Keratinocyte (primary cell): ENCODE measurements around the gene DHRSX.

Source experiments
- CTCF ChIP-seq, 3 experiments: IDR thresholded peaks in 1 of 3; conservative IDR thresholded peaks in 1 of 3; optimal IDR thresholded peaks in 1 of 3; 2 replicates in 2 of 3; 3 replicates in 1 of 3; pipeline versions ENCODE3 to v1.5.1; 2011; ENCODE audit warnings: low read length in 3 of 3, mild to moderate bottlenecking in 3 of 3, moderate library complexity in 2 of 3, control low read depth in 1 of 3, inconsistent platforms in 1 of 3; ENCODE audit not compliant: insufficient read depth in 2 of 3; ENCODE audit errors: extremely low read depth in 1 of 3
- EZH2 ChIP-seq: IDR thresholded peaks from one replicate; pipeline ENCODE4 v1.6.1; 2012; ENCODE audit warnings: inconsistent platforms, mild to moderate bottlenecking, low read length, moderate library complexity

DNA sequence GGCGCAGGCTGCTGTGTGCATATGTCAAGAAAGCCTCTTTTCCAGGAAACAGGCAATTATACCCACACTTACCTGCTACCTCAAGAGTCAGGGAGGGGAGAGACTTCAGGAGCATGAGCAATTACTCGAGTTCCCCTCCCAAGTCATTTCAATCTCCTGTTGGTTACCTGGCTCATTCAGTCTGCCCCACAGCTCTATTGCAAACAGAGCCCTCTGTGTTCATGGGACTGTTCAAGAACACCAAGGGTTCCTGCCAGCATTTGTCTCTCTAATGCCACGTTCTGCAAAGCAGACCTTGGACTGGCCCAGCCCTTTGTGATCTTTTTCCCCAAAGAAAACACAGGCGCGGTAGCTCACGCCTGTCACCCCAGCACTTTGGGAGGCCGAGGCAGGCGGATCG, 274.6 kb downstream of the DHRSX start:
- TF ChIP-seq CTCF (optimal IDR thresholded peaks at IDR 0.05 in 1 of 3, IDR thresholded peaks at IDR 0.05 in 1 of 3, conservative IDR thresholded peaks at IDR 0.05 in 1 of 3; ENCODE audit: extremely low read depth in 1 of 3, insufficient read depth in 2 of 3, low read length in 3 of 3) (no peak), EZH2 (no peak)
